NCI-H226 (cell line): ENCODE measurements around the gene AFF4.
"Not testable (repeated sequence)": the region's sequence is repeated elsewhere in the genome, so short reads cannot be mapped to it uniquely, and the experiment has no call there.

Experiments used
- DNase-seq: peaks from one replicate; pipeline ENCODE4 v3.0.0-alpha.2; 2015

AFF4 gene, protein sequence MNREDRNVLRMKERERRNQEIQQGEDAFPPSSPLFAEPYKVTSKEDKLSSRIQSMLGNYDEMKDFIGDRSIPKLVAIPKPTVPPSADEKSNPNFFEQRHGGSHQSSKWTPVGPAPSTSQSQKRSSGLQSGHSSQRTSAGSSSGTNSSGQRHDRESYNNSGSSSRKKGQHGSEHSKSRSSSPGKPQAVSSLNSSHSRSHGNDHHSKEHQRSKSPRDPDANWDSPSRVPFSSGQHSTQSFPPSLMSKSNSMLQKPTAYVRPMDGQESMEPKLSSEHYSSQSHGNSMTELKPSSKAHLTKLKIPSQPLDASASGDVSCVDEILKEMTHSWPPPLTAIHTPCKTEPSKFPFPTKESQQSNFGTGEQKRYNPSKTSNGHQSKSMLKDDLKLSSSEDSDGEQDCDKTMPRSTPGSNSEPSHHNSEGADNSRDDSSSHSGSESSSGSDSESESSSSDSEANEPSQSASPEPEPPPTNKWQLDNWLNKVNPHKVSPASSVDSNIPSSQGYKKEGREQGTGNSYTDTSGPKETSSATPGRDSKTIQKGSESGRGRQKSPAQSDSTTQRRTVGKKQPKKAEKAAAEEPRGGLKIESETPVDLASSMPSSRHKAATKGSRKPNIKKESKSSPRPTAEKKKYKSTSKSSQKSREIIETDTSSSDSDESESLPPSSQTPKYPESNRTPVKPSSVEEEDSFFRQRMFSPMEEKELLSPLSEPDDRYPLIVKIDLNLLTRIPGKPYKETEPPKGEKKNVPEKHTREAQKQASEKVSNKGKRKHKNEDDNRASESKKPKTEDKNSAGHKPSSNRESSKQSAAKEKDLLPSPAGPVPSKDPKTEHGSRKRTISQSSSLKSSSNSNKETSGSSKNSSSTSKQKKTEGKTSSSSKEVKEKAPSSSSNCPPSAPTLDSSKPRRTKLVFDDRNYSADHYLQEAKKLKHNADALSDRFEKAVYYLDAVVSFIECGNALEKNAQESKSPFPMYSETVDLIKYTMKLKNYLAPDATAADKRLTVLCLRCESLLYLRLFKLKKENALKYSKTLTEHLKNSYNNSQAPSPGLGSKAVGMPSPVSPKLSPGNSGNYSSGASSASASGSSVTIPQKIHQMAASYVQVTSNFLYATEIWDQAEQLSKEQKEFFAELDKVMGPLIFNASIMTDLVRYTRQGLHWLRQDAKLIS

DNA sequence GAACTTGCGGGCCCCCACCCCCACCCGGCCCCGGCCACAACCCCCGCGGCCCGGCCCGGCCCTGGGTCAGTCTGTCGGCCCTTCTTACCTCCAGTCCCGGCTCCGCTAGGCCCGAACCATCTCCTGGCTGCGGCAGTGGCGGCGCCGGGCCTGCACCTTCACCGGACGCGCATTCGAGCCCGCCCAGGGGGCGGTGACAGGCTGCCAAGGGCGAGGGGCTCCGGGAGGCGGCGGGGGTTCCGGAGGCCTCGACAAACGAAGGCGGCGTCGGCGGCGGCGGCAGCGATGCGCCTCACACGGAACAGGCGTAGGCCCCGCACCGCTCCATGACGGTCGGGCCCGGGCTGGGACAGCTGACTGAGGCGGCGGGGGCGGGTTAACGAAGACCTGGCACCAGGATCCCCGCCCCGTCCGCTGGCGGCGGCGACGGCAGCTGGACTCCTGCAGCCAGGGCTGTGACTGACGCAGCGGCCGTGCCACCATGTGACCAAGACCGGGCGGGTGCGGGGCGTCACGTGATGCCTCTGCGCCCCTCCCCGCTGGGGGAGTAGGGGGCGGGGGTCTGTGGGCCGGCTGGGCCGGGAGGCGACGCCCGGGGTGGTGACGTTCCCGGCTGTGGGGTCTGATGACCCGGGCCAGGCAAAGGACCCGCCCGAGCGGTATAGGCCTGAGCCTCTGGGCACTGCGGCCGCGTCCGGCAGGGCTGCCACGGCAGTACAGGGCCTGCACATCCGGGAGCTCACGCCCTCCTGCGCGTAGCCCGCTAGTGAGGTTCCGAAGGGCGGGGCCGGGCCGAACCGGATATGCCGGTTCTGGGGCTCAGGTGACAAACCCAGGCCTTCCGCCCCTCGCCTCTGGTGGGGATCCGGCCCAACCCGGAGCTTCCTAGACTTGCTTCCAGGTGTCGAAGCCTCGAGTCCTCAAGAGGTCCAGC is at the start of gene AFF4:
Gene AFF4 (minus strand): TSS at position 464 of the 934 bp plus-strand sequence. CDS start 26,445 bp downstream, outside the sequence.
- DNase-seq: peak; percentile 92

DNA sequence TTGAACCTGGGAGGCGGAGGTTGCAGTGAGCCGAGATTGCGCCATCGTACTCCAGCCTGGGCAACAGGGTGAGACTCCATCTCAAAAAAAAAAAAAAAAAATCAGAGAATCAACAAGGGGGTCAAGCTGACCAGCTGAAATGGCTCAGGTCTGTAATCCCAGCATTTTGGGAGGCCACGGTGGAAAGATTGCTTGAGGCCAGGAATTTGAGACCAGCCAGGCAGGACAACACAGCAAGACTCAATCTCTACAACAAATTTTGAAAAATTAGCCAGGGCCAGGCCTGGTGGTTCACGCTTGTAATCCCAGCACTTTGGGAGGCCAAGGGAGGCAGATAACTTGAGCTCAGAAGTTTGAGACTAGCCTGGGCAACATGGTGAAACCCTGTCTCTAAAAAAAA is 45.0 kb upstream of the AFF4 start:
- not testable (repeated sequence) for DNase-seq

DNA sequence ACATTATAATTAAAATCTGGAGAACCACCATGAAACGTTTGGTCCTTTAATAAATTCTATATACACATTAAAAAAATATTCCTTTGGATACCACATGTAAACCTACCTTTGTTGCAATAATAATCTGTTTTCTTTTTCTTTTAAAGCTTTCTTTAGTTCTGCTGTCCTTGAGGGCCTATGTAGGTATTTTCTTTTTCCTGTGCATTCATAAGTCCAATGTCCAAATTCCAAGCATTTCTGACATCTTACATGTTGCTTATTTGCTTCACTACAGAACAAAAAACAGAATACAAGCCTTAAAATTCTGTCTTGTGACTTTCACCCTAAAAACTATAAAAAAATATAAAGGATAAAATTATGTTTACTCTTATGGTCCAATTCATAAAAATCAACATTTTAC is 43.2 kb upstream of the AFF4 start:
- DNase-seq: no peak

DNA sequence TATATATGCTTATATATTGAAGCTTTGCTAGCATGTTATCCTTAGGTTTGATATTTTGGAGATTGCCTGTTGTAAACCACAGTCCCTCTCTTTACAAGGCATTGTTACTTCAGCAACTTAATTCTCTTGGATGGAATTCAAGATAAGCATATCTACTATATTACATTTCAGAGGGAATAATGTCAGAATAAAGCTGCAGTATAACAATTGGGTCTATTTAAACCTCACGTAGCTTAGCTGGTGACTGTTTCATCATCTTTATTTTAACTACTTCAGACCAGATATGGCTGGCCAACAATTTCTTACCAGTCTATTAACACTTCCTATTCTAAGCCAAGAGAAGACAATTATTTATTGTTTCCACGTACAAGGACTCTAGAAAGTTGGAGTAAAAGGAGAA is 35.8 kb upstream of the AFF4 start:
- DNase-seq: no peak

DNA sequence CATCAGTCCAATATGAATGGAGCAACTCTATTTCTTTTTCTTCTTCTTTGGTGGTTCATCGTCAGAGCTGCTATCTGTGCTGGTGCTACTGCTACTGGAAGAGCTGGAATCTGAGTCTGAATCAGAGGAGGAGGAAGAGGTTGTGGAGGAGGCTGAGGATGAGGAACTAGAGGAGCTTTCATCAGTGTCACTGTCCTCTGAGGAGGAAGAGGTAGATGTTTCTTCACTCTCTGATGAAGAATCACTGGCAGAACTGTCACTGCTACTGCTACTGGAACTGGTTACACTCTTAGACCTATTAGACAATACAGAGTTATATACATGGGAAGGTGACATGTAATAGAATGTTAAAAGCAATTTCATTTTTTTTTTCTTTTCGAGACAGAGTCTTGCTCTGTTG is 35.1 kb upstream of the AFF4 start:
- no peak for DNase-seq

DNA sequence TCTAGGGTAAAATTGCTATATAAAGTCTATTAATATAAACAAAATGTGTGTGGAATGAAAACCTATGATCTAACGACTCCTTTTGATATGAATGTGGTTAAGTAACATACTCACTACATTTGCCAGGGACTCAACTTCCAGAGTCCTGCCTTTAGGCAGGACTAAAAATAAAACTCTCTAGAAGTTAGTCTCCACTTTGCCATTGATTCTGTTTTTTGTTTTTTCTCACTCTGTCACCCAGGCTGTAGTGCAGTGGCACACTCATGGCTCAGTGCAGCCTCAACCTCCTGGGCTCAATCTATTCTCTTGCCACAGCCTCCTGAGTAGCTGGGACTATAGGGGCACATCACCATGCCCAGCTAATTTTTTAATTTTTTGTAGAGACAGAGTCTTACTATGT is 32.9 kb upstream of the AFF4 start:
- DNase-seq: no peak

DNA sequence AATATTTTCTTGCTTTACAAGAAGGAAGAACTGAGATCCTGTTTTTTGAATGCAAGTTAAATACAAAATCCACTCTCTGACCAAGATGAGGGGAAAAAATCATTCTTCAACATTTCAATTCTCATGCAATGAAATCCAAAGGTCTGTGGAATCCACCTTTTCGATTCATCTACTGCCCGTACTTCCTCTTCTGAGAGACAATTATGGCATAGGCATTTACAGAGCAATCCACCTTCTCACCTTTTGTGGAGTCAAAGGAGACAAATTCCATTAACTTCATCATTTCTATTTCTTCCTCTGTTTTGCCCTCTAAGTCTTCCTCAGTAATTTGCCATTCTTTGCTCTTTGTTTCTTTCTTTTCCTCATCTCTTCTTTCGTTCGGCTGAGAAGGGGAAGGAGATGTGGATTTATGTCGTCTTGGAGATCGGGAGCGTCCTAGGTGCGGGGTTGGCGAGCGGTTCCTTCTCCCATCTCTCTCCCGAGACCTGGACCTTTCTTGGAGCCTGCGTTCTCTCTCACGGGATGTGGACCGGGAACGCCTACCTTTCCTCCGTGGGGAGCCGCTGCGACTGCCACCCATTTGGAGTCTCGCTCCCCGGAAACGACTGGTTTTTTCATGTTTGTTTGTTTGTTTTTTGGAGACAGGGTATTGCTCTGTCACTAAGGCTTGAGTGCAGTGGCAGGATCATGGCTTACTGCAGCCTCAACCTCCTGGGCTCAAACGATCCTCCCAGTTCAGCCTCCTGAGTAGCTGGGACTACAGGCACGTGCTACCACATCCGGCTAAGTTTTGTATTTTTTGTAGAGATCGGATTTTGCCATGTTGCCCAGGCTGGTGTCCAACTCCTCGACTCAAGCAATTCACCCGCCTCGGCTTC is 24.3 kb upstream of the AFF4 start:
- DNase-seq: no peak

DNA sequence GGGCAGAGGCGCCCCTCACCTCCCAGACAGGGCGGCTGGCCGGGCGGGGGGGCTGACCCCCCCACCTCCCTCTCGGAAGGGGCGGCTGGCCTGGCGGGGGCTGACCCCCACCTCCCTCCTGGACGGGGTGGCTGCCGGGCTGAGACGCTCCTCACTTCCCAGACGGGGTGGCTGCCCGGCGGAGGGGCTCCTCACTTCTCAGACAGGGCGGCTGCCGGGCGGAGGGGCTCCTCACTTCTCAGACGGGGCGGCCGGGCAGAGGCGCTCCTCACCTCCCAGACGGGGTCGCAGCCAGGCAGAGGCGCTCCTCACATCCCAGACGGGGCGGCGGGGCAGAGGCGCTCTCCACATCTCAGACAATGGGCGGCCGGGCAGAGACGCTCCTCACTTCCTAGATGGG is 19.5 kb upstream of the AFF4 start:
- not testable (repeated sequence) for DNase-seq

DNA sequence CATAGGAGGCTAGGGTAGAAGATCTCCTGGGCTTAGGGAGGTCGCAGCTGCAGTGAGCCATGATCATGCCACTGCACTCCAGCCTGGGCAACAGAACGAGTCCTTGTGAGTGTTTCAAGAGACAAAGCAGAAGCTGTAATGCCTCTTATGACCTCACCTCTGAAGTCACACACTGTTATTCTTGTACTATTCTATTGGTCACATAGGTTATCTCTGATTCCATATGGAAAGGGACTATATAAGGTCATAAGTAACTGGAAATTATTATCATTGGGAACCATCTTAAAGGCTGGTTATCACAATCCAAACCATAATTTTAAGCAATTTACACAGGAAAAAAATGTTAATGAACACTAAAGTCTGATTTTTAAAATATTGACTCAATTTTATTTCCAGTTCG is 17.9 kb upstream of the AFF4 start:
- DNase-seq: no peak

DNA sequence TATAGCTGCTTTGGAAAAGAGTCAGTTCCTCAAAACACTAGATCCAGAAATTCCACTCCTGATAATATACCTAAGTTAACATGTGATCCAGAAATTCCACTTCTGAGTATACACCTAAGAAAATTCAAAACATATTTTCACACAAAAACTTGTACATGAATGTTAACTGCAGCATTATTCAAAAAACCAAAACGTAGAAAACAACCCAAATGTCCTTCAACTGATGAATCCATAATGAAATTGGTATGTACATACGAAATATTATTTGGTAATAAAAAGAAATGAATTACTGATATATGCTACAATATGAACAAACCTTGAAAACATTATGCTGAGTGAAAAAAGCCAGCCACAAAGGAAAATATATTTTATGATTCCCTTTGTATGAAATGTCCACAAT is 16.5 kb upstream of the AFF4 start:
- no peak for DNase-seq

DNA sequence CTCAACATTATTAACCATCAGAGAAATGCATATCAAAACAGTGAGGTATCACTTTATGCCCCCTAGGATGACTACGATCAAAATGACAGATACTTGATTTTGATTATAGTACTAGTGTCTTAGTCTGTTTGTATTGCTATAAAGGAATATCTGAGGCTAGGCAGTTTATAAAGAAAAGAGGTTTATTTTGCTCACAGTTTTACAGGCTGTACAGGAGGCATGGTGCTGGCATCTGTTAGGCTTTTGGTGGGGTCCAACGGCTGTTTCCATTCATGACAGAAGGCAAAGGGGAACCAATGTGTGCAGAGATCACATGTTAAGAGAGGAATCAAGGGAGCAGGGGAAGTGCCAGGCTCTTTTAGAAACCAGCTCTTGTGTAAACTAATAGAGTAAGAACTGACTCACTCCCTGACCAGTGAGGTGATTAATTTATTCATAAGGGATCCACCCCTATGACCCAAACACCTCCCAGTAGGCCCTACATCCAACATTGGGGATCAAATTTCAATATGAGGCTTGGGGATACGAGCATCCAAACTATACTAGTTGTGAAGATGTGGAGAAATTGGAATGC is 16.0 kb upstream of the AFF4 start:
- peak; percentile 61 for DNase-seq

DNA sequence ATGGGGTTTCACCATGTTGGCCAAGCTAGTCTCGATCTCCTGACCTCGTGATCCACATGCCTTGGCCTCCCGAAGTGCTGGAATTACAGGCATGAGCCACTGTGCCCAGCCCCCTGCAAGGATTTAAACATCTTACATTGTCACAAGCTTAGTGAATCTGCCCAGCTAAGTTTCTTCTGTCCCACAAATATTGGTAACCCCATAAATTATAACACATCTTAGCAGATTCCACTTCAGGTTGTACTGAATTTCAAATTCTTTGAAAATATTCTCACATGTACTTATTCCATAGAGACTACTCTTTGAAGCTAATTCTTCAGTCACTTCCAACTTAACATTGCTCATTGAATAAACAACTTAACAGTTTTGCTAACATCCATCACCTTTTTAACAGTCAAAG is 13.4 kb upstream of the AFF4 start:
- no peak for DNase-seq

DNA sequence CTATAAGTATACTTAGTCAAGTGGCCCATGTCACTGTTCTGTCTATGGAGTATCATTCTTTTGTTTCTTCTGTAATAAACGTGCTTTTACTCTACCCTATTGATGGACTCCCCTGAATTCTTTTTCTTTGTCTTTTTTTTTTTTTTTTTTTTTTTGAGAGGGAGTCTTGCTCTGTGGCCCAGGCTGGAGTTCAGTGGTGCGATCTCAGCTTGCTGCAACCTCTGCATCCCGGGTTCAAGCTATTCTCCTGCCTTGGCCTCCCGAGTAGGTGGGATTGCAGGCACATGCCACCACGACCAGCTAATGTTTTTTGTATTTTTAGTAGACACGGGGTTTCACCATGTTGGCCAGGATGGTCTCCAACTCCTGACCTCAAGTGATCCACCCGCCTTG is 9.0 kb upstream of the AFF4 start:
- DNase-seq: not testable (repeated sequence)

DNA sequence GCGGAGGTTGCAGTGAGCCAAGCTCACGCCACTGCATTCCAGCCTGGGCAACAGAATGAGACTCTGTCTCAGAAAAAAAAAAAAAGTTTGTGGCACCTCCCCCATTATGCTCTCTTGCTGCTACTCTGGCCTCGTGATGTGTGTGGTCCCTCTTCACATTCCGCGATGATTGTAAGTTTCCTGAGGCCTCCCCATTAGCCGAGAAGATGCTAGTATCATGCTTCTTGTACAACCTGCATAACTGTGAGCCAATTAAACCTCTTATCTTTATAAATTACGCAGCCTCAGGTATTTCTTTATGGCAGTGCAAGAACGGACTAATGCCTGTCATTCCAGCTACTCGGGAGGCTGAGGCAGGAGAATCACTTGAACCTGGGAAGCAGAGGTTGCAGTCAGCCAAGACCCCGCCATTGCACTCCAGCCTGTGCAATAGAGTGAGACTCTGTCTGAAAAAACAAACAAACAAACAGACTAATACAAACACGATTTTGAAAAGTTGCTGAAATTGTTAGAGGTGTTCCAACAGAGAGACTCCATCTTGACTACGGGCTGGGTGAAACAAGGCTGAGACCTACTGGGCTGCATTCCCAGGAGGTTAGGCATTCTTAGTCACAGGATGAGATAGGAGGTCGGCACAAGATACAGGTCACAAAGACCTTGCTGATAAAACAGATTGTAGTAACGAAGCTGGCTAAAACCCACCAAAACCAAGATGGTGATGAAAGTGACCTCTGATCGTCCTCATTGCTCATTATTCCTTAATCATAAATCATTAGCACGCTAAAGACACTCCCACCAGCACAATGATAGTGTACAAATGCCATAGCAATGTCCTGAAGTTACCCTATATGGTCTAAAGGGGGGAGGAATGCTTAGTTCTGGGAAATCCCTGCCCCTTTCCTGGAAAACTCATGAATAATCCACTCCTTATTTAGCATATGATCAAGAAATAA is 8.3 kb upstream of the AFF4 start:
- DNase-seq: peak; percentile 65

DNA sequence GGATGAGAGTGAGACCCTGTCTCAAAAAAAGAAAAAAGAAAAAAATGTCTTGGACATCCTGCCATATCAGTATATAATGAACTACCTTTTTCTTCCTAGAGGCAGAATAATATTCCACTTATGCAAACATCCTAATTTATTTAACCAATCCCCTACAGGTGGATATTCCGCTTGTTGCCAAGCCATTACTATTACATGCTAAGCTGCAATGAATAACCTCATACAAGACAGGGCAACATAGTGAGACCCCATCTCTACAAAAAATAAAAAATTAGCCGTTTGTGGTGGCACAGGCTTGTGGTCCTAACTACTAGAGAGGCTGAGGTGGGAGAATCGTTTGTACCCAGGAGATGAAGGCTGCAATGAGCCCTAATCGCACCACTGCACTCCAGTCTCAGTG is 1.7 kb upstream of the AFF4 start:
- DNase-seq: no peak

DNA sequence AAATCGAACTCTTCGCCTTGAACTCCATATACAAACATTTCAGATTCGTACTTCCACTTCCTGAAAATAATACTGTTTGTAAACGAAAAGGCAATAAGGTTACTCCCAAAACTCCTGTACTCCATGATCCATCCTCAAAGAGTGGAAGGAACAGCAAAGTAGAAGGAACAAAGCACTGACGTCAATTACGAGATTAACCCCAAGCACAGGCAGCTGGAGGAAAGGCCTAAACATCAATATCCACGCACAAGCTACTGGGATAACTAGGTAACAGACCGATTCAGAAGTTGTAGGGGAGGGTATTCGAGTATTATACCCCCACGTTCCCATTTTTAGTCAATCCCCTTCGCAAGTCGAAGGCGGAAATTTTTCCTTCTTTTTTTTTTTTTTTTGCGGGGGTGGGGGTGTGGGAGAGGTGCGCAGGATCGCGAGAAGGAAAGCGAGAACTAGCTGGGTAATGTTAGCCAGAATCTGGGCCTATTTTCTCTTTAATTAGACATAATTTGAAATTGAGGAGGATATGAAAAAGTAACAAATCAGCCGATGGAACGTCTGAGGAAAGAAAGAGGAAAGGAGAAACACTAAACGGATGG is 909 bp downstream of the AFF4 start:
- peak; percentile 8 for DNase-seq

DNA sequence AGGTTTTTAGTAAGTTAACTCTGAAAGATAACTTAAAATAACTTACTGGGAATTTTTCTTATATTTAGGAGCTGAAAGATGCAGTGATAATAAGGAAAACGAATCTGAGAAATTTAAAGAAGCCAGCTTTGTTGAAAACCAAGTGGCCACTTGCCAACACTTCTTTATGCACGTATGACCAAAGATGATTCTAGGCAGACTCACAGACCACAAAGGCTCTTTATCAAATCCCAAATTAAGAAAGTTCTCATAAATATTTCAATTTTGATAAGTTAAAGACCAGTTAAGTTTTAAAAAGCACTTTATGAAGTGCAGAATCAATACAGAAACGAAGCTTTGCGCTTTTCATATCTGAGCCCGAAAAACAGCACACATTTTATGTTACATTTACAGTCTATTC is 1.5 kb downstream of the AFF4 start:
- DNase-seq: no peak

DNA sequence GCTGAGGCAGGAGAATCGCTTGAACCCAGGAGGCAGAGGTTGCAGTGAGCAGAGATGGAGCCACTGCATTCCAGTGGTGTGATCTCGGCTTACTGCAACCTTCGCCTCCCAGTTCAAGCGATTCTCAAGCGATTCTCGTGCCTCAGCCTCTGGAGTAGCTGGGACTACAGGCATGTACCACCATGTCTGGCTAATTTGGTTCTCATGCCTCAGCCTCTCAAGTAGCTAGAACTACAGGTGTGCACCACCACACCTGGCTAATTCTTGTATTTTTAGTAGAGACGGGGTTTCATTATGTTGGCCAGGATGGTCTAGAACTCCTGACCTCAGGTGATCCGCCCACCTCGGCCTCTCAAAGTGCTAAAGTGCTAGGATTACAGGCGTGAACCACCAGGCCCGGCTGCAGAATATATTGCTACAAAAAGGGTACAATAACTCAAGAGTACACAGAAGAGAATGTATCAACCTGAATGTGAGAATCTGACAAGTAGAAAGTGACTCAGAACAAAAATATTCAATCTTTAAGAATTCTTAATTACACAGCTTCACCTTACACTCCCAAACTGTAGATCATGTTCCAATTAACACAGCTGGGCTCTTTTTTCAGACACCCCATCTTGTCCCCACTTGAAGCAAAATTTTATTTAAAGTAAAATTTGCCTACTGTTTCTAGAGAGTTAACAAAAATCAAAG is 2.2 kb downstream of the AFF4 start:
- peak; percentile 2 for DNase-seq
